HL-60/S4 (cell line): ENCODE data around the gene RIC8A.
"Not testable (repeated sequence)": the region's sequence is repeated elsewhere in the genome, so short reads cannot be mapped to it uniquely, and the experiment has no call there.

ENCODE experiments used
- in situ Hi-C: fragments of 300-500 bp; cut with MboI; formaldehyde crosslinking; loops from 2 replicates; pipeline ENCODE4 v1.14.3; 2022; ENCODE audit warnings: low sequenced_read_pairs

RIC8A gene

GRCh38 chr11:207208-207862 is at the start of gene RIC8A, which contains the start of gene BET1L:
Gene RIC8A (plus strand): TSS chr11:207708. CDS start chr11:208855, 1,147 bp downstream.
Gene BET1L (minus strand): TSS chr11:207399. CDS start chr11:207321, 78 bp downstream.
- in situ Hi-C loops: no loop called here

DNA sequence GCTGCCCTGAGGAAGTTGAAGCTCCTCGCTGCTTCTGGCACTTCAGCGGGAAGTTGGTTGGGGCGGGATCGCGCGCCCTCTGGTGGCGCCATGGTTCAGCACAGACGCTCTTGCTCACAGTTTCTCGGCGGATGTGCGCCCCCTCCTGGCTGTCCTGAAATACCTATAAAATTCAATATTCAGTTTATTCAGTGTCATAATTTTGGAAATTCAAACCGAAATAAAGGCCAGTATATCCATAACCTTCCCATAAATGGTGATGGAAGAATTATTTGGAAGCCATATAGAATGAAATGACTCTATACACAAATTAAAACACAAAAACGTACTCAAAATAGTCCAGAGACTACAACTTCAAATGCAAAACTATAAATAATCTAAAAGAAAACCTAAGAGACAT is 27.3 kb upstream of the RIC8A start:
- in situ Hi-C loops: not testable (repeated sequence)

- in situ Hi-C loops: not testable (repeated sequence)
Observed at GRCh38 chr11:189200-189783, 18.2 kb upstream of the RIC8A start.

DNA sequence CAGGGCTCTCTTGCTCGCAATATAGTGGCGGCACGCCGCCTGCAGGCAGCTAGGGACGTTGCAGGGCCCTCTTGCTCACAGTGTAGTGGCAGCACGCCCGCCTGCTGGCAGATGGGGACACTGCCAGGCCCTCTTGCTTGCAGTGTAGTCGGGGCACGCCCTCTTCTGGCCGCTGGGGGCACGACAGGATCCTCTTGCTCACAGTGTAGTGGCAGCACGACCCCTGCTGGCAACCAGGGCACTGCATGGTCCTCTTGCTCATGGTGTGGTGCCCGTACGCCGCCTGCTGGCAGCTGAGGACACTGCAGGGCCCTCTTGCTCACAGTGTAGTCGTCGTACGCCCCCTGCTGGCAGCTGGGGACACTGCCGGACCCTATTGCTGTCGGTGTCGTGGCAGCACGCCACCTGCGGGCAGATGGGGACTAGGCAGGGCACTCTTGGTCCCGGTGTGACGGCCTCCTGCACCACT is 17.6 kb upstream of the RIC8A start:
- in situ Hi-C loops: not testable (repeated sequence)

DNA sequence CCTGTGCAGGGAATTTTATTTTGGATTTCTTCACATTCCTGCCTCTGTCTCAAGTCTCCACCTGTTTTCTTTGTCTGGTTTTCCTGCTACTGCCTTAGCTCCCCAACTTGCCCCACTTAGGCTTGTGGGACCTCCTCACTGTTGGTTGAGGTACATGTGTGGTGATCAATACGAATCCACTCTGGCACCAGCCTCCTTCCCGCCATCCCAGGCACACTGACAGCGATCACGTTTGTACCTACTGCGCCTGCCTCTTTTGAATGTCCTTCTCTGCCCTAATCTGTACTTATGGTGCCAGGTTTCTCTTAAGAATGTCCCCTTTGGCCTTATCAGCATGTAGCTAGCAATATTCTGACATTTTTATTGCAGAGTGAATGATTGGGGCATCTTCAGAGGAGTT is 17.0 kb upstream of the RIC8A start:
- in situ Hi-C loops: not testable (repeated sequence)

DNA sequence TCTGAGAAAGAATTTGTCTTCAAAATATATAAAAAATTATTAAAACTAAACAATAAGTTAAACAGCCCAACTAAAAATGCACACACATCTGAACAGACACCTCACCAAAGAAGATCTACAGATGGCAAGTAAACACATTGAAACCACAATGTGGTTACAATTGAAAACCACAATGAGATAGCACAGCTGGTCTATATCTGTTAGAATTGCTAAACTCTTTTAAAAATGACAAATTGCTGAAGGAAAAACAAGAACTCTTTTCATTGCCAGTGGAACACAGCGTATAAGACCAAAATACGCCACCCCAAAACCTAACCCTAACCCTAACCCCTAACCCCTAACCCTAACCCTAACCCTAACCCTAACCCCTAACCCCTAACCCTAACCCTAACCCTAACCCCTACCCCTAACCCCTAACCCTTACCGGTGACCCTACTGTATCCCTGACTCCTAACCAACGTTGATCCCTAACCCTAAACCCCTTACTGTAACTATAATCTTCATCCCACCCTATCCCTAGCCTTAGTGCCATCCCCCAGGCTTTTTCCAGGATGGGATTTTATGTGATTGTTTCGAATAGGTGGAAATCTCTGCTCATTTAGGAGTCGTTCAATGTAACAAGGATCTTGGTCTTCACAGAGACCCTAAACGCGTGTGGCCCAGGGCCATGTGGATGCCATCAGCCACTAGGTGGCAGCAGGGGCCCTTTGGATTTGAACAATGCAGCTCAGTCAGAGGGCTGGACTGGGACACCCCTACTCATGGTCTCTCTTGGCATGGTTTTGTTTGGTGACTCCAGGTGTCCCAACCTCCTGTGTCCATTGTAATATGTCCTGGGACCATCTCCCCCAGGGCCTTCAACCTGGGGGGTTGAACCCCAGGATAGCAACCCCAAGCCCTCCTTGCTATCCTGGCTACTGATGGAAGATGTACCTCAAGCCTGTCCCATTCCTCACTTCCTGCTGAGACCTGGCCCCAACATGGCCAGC is 15.7 kb upstream of the RIC8A start:
- in situ Hi-C loops: not testable (repeated sequence)

DNA sequence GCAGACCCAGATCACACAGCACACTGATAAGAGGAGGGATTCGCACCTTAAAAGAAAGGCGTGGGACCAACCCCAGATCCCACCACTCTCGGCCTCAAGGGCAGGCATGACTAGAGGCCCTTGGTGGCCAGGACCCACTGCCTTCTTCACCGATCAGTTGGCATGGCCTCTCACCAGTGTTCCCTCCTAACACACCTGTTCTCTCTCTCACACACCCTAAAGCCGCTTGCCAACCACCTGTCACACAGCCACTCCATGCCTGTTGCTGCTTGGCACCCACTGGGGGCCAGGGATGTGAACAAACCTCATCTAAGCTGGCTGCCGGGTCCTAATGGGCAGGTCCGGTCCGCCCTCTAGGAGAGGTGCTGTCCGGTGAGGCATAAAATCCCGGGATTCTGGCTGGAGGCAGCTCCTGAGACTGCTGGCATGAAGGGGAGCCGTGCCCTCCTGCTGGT is 14.8 kb upstream of the RIC8A start, which contains the start of gene SCGB1C1:
SCGB1C1 (plus strand) TSS at position 405 of the 455 bp plus-strand sequence; CDS start at position 427, 22 bp downstream.
- in situ Hi-C loops: not testable (repeated sequence)

DNA sequence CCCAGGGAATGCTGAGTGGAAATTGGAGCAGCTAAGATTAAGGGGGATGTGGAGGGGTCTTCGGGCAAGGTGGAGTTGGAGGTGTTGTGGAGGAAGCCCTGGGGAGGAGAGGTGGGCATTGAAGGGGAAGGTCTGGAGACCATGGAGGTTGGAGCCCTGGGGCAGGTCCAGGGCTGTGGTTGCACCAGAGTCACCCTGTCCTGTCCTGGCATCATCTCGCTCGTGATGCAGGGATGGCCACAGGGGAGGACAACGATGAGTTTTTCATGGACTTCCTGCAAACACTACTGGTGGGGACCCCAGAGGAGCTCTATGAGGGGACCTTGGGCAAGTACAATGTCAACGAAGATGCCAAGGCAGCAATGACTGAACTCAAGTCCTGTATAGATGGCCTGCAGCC is 14.0 kb upstream of the RIC8A start:
- in situ Hi-C loops: not testable (repeated sequence)

- in situ Hi-C loops: no loop called here
Observed at GRCh38 chr11:196786-197731, 10.4 kb upstream of the RIC8A start.

DNA sequence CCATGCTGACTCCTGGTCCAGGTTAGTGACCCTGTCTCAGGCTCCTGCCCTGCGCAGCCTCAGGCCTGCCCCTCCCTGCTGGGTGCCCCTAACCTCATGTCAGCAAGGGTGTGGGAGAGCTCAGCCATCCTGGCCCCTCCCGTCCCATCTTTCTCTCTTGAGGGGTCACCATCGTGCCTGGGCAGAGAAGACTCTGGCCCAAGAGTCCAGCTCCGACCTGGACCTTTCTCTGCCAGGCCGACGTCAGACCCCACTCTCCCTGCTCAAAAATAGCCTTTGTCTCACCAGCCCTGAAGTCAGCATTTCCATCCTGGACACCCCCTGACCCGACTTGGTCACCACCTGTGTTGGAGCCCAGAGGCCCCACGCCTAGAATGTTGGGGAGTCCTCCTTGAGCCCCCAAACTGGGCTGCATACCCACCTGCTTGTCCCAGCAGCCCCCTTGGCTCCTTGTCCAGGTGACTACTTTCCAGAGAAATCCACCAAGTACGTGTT is 9.7 kb upstream of the RIC8A start:
- in situ Hi-C loops: no loop called here

GRCh38 chr11:198236-198806 is 9.2 kb upstream of the RIC8A start:
- in situ Hi-C loops: no loop called here

DNA sequence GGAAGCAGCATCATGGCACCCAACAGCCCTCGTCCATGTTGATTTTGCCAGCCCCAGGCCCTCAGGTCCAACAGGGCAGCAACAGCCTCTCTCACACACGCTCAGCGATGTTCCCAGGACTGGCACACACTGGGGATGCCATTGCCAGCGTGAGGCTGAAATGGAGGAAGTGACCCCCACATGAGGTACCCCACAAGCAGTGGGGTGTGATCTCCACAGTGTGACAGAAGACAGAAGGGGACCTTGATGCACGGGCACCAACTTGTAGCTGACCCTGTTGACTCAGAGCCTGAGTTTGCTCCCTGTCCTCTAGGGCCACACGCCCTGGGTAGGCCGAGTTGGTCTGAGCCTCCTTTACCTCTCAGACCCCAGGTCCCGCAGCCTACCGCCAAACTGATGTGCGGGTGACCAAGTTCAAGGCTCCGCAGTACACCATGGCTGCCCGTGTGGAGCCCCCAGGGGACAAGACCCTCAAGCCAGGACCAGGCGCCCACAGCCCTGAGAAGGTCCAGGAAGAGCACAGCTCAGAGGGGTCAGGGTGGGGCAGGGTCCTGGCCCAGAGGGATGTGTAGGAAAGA is 8.4 kb upstream of the RIC8A start:
- in situ Hi-C loops: no loop called here

DNA sequence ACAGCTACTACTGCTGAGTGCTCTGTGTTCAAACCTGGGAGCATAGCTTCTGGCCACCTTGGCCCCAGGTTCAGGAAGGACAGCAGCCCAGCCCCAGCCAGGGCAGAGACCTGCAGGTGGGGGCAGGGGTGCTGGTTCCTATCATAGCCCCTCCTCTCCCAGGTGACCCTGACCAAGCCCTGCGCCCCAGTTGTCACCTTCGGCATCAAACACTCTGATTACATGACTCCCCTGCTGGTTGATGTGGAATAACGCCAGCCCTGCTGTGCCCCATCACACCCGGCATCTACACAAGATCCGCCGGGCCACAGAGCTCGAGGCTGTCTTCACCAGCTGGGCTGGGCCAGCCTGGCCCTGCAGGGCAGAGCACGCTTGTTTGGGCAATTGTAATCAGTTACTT is 7.7 kb upstream of the RIC8A start:
- in situ Hi-C loops: no loop called here

GRCh38 chr11:200224-201003 is 7.1 kb upstream of the RIC8A start:
- in situ Hi-C loops: no loop called here

GRCh38 chr11:201966-202365 is 5.5 kb upstream of the RIC8A start:
- in situ Hi-C loops: no loop called here

DNA sequence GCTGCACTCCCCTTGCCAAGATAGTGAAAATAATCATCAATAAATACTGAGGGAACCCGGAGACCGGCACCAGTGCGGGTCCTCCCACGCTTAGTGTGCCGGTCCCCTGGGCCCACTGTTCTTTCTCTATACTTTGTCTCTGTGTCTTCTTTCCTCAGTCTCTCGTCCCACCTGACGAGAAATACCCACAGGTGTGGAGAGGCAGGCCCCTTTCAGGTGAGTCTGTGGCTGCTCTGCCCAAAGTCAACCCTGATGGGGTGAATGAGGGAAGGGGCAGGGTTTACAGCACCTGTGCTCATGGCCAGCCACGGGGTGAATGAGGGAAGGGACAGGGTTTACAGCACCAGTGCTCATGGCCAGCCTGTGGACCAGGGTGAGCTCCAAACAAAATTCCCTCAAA is 5.0 kb upstream of the RIC8A start:
- in situ Hi-C loops: no loop called here

DNA sequence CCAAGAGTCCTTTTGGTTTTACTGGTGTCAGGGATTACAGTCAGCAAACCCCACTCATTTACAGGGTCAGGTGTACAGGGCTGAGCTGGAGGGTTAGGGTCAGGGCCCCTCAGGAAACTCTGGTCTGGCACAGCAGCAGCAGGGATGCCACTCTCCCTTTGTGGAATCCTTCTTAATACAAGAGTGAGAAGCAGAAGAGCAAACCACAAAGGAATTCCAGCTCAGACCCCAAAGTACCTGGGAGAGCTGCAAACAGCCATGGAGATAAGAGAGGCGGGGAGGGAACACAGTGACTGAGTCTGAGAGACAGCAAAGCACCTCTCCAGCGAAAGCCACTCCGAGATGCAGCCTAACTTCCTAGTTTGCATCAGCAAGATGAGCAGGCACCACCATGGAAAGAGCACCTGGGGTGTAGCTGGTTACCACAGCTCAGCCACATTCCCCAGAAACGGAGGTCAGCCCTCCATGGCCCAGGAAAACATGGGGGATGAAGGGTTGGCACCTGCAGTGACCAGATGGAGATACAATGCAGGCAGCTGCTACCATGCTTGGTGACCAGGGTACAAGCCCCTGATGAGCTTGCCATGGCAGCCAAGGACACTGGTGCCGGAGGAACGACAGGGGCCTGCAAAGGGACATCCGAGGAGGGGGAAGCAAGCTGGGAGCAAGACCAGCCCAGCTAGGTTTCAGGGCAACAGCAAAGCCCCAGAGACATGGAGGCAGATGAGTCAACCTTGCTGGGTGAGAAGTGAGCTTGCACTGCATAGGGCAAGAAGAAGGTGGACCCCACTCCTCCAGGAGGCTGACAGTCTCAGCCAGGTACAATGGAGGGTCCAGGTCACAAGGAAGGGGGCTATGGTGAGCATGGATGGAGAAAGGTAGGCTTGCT is 4.2 kb upstream of the RIC8A start:
- in situ Hi-C loops: no loop called here
